GM19025 (cell line): ENCODE measurements around the gene MPZL1.
"Not testable (repeated sequence)": the region's sequence is repeated elsewhere in the genome, so short reads cannot be mapped to it uniquely, and the experiment has no call there.

Experiments used
- ATAC-seq: cut with Tn5 transposase; IDR thresholded peaks from one replicate; pipeline ENCODE4 v1.9.1; 2021; ENCODE audit warnings: mild to moderate bottlenecking, low read depth, moderate library complexity; ENCODE audit not compliant: unreplicated experiment

The MPZL1 gene

DNA sequence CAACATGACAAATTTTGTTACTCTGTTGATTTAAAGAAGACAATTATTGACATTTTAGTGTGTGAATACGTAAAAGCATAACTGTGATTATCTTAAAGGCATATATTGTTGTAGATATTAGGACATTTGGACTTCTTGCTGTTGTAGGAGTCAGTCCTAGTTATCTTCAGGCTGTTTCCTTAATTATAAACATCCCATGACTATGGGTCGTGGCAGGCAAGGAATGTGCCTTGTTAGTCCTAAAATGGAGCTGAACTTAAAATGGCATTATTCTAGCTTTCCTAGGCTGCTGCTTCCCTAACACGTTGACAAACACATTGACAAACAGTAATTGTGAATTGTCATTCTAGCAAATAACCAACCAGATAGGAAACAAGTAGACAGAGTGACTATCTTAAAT is 4.4 kb upstream of the MPZL1 start:
- ATAC-seq = no peak

DNA sequence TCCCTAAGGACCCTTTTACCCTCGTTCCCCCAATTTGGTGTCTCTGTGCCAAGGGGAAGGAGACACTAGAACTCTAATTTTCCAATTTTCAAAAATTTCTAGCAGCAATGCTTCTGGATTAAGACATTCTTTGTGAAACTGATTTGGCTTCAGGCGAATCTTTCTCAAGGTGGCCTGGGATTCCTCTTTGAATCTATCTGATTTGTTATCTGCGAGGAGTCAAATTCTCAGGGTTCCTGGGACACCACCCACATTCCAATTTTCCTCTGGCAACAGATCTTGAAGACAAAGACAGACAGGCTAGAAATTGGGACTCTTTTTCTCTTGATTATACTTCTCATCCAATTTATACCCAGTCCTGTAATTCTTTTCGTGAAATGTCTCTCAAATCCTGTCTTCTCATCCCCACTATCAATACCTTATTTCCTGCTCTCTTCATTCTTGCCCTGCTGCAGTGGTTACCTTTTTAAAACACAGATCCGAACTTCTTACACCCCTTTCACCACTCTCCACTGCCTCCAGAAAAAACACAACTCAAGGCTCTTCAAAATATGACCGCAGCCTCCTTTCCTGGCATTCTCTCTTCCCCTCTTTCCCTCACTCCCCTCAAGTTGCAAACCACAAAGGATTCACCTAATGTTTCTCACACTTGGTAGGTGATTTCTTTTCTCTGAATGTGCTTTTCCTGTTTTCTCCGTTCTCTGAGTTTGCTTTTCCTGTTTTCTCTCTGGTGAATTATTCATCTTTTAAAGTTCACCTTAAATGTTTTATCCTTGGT is 2.7 kb upstream of the MPZL1 start:
- ATAC-seq = no peak

DNA sequence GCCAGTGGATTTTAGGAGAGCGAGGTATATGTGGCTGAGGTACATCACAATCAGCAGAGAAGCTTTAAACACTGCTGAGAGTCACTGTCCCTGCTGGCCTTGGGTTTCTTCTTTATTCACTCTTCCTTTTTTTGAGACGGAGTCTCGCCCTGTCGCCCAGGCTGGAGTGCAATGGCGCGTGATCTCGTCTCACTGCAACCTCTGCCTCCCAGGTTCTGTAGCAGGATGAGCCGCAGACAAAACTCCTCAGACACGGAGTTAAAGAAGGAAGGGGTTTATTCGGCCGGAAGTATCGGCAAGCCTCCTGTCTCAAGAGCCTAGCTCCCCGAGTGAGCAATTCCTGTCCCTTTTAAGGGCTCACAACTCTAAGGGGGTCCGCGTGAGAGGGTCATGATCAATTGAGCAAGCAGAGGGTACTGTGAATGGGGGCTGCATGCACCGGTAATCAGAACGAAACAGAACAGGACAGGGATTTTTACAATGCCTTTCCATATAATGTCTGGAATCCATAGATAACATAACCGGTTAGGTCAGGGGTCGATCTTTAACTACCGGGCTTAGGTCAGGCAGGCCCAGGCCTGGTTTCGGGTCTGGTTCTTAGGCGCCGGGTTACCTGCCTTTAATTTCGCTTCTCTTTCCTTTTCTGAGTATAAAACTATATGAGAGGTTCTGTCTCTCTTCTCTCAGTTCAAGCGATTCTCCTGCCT is 1.9 kb upstream of the MPZL1 start:
- not testable (repeated sequence) for ATAC-seq

DNA sequence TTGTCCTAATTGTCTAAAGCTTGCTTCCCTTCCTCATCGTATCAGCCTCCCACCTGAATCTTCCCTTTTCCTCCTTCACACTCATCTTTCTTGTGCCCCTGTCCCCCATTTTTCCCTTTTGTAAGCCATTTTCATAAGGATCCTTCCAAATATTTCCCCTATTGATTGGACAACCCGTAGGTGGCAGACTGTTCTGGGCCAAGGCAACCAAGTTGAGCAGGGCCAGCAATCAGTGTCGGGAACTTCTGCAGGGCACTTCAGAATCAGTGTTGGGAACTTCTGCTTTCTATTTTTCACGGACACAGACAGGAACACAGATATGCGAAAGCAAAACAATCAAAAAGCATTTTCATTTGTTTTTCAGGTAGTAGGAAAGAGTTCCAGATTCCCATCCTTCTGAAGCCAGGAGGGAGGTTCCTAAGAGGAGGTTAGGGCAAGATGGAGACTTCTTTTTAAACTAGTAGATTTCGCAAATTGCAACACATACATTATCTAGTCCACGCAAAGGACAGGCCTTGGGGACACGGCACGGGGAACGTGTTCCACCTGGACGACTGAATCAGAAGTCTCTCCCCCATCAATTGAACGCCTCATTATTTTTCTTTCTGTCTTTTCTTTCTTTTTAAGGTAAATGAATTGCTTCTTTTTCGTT is 691 bp upstream of the MPZL1 start:
- no peak for ATAC-seq

DNA sequence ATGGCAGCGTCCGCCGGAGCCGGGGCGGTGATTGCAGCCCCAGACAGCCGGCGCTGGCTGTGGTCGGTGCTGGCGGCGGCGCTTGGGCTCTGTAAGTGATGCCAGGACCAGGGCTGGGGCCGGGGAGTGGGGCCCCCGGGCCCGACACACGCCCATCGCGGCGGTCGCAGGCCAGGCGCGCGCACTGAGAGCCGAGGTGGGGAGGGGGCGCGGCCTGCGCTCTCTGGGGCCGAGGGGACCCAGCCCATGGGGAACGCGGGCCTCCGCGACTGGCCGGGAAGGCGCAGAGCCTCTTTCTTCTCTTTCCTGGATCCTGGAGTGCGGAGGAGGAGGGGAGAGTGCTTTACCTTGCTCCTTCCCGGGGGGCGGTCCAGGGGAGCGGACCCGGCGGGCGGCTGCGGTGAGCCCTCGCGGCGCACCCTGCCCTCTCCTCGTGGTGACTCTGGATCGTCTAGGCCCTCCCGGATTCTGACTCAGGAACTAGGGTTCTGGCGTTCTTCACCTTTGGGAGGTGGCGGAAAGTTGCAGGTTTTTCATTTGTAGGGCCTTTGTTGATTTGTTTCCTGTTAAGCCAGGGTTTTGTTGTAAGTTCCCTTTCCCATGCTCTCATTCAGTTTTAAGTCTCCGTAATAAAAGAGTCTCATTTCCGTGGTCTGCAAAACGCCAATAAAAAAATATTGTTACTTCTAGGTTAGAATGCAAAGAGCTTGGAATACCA is 529 bp downstream of the MPZL1 start:
- ATAC-seq = peak; percentile 34

DNA sequence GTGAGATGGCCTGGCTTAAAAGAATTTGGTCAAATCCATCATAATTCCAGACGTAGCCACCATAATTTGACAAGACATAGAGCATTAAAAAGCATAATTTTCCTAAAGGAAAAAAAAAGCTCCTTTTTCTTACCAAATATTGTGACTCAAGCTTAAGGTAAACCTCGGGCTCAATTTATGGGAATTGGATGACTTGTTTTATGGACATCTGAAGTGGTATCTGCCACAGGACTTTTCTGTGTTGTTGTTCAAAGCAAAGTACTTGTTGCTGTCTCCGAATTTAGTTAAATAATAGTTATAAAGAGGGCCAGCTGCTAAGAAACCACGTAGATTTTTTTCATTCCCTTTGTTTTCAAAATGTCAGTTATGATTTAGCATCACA is 1.1 kb downstream of the MPZL1 start:
- no peak for ATAC-seq

DNA sequence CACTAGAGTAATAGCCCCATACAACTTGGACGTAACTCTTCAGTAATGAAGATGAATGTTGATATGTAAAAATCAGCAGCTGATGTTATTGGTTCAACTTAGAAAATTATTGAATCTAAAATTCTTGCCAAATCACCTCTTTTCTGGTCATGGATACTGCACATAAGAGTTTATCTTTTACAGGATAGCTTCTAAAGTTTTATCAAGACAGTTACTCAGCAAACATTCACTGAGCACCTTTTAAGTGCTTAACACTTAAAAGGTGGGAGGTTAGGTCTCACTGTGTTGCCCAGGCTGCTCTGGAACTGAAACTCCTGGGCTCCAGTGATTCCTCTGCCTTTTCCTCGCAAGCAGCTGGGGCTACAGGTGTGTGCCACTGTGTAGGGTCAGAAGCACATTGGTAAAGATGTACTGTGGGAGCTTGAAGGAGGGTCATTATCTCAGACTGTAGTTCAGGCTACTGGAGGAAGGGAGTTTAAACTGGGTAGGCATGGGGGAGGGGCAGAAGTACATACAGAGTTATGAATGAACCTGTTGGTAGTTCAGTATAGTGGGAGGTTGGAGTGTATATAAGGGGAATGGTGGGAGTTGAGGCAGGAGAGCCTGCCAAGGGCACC is 2.0 kb downstream of the MPZL1 start:
- no peak for ATAC-seq

DNA sequence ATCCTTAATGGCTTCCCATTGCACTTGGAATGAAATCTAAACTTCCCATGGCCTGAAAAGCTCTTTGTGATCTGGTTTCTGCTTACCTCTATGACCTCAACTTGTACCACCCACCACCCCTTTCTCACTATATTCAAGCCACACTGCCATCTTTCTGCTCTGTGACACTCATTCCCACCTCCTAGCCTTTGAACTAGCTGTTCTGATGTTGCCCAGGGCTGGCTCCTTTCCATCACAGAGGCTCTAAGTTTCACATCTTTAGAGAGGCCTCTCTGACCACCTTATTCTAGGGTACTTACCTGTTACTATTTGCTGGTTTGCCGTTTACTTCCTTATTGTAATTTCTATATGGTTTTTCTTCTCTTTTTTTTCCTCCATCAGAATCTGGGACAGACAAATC is 4.2 kb downstream of the MPZL1 start:
- no peak for ATAC-seq

DNA sequence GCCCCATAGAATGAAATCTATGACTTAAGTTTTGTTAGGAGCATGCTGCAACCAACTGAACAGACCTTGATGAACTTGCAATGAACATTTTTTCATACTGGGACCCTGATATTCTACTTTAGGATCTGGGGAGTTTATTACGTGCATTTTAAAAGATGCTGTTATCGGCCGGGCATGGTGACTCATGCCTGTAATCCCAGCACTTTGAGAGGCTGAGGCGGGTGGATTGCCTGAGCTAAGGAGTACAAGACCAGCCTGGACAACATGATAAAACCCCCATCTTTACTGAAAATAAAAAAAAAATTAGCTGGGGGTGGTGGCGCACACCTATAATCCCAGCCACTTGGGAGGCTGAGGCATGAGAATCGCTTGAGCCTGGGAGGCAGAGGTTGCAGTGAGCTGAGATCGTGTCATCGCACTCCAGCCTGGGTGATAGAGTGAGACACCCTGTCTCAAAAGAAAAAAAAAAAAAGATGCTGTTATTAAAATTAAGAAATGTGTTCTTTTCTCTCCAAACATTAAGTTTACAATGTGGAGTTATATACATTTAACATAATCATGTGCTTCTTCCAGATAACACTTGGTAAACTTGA is 7.1 kb downstream of the MPZL1 start:
- no peak for ATAC-seq

DNA sequence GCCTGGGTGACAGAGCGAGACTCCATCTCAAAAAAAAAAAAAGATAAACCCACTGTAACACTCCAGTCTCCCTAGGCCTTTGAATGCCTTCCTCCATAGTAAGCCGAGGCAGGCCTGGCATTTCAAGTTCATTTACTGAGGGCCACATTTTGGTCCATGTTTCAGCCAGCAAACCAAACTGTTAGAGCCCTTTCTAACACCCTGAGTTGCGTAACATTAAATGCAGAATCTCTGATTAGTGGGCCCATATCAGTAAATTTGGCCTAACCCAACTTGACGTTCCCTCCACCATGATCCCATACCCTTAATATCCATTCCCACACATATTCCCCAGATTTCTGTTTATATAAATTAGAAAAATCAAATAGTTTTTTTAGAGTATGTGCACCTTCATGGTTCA is 12.4 kb downstream of the MPZL1 start:
- ATAC-seq = no peak

DNA sequence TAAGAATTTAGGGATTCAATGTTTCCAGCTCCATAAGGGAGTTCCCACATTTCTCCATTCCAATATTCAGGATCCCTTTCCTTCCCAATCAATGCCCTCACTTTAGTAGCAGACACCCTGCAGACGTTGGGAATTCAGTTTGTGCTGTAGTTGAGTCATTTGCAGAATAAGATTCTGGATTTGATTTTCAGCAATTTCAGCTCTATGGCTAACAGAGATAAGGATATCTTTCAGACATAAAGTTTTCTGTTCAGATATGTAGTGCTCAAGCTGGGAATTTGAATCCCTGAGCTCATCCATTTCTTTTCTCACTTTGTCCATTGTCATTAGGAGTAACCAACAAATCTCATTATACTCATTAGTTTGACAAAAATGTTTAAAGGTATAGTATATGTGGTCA is 13.1 kb downstream of the MPZL1 start:
- ATAC-seq = no peak

DNA sequence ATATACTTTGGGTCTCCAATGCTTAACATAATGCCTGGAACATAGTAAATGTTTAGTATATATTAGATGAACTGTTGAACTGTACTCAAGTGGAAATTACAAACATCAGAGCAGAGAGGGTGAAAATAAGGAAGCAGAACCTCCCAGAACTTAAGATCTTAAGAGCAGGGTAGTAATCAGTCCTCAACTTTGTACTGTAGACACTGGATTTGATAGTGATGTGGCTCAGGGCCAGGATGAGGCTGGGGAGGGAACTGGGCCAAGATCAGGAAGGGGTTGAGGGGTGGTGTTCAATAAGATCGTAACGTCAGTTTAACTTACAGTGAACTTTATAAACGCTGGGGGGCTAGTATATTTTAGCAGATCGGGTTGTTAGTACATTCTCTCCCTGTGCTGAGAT is 15.4 kb downstream of the MPZL1 start:
- ATAC-seq = no peak

DNA sequence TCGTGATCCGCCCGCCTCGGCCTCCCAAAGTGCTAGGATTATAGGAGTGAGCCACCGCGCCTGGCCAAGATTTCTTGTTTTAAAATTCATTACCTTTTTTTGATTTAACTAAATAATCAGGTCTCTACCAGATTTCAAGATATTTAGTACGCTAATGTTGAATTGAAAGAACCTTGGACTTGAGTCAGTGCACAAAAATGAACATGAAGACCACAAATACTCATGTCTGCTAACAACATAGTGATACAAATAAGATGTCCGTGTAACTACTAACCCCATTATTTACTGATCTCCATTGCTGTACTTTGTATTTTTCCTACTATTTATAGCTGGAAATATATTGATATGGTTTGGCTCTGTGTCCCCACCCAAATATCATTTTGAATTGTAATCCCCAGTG is 16.4 kb downstream of the MPZL1 start:
- no peak for ATAC-seq

DNA sequence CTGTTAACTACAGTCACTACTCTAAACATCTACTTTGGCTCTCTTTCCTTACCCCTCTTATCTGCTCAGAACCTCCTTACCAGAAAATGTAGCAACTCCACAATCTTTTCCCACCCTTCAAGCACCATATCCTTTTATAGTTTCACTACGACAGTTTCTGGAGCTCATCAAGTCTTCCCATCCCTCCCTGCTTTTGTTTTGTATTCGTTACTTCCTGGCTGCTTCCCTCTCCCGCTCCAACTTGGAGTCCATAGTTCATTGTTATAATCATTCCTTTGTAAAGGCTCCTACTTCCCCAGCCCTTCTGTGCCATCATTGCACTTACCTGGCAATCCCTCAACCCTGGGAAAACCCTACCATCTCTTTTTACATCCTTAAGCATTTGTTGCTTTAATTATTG is 18.0 kb downstream of the MPZL1 start:
- ATAC-seq = no peak

DNA sequence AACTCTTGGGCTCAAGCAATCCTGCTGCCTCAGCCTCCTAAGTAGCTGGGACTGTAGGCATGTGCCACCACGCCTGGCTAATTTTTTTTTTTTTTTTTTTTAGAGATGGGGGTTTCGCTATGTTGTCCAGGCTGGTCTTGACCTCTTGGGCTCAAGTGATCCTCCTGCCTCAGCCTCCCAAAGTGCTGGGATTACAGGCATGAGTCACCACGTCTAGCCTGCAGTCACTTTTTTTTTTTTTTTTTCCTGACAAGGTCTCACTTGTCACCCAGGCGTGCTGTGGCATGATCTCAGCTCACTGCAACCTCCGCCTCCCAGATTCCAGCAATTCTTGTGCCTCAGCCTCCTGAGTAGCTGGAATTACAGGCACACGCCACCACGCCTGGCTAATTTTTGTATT is 19.3 kb downstream of the MPZL1 start:
- not testable (repeated sequence) for ATAC-seq

DNA sequence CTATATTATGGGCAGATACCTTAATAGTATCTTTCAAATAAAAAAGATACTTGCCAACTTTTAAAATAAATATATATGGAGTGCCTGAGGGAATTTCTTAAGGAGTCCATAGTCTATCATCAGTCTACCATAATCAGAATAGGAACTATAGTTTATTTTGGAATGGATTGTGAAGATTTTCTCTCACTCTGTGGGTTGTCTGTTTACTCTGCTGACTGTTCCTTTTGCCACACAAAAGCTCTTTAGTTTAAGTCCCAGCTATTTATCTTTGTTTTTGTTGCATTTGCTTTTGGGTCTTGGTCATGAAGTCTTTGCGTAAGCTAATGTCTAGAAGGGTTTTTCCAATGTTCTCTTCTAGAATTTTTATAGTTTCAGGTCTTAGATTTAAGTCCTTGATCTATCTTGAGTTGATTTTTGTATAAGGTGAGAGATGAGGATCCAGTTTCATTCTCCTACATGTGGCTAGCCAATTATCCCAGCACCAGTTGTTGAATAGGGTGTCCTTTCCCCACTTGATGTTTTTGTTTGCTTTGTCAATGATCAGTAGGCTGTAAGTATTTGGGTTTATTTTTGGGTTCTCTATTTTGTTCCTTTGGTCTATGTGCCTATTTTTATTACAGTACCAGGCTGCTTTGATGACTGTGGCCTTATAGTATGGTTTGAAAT is 20.7 kb downstream of the MPZL1 start:
- not testable (repeated sequence) for ATAC-seq

DNA sequence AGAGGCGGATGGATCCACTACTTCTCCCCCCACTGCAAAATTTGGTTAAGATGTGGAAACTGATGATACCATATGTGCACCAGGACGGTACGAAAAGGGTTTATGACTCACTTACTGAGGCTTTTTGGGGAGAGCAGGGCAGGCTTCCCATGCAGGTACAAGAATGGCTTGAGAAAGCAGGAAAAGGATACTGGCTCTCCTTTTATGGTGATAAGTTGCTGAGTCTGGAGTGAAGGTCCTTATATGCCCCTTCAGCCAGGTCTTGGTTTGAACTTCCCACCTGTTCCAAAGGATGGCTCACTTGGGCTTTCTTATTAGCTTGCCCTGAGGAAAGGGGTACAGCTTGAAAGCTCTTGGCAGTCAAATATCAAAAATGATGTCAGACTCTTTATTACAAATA is 23.1 kb downstream of the MPZL1 start:
- ATAC-seq = no peak

DNA sequence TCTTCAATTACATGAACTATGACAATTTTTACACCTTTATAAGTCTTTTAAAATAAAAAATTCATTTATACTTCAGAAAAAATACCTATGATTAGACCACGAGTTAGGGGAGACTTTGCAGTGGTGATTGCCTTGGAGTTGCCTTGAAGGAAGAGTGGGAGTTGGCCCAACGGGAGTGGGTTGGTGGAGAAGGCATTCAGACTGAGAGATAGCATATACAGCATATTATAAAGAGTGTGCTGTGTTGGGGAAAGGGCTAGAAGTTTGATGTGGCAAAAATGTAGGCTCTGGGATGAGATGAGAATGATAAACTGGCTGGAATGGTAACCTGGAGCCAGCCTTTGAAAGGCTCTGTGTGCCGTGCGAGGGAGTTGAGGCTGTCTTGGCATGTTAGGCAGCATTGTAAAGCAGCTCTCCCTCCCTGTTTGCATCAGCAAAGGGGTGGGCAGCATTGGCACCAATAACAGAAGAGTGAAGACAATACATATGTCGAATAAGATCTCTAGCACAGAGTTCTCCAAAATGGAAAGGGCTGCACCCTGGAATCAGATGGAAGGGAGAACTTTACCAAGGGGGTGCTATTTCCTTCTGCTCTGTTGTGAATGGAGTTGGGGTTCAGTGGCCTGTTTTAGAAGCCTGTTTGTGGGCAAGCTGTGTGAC is 24.4 kb downstream of the MPZL1 start:
- ATAC-seq = no peak

DNA sequence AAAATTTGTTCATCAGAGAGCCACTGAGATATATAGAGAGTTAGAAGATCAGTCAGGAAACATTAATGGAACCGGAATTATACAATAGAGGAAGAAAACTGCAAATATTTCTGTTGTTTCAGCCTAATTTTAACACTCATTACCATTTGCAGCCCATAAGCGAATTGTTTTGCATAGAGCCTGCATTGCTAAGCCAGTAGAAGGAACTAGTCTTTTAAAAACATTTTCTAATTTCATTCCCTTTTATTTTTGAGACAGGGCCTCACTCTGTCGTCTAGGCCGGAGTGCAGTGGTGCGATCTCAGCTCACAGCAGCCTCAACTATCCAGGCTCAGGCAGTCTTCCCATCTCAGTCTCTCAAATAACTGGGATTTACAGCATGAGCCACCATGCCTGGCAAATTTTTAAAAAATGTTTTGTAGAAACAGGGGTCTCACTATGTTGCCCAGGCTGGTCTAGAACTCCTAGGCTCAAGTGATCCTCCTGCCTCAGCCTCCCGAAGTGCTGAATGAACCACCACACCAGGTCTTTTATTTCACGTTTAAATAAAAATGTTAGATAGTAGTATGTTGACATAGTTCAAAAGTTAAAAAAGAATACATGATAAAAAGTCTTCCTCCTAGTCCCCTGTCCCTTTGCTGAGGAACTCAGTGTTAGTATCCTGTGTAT is 25.3 kb downstream of the MPZL1 start:
- no peak for ATAC-seq
